HCT116 (cell line): ENCODE data around the gene FXYD1. TPM values are rescaled to one million over a fixed set of nuclear protein-coding genes. Genes with fewer than 3 reads are reported as not detected.

Source experiments
- ATAC-seq: fragments of 200-7000 bp; cut with Tn5 transposase; 2 replicates; pipeline ENCODE4 v1.9.1; 2020; ENCODE audit warnings: mild to moderate bottlenecking, moderate library complexity
- BruUV-seq: library from RNA; stranded (reverse); fragments of 400-500 nt; replicated peaks from 2 replicates; lab custom pipeline; 2021; lab: Mats Ljungman, UMichigan
- CTCF ChIA-PET: fragments of 300-600 bp; sonication (Branson Sonifier 250); formaldehyde crosslinking; loops from one replicate; lab custom pipeline; 2021; ENCODE audit warnings: antibody characterized with exemption; lab: Charles Lee
- POLR2A ChIA-PET: fragments of 300-600, 350-600 bp; sonication (Branson Sonifier 250); formaldehyde crosslinking; loops from one replicate; lab custom pipeline; 2021; ENCODE audit warnings: antibody characterized with exemption; lab: Charles Lee
- RAD21 ChIA-PET, 2 experiments: fragments of 300-600 bp; sonication (Branson Sonifier 250); formaldehyde crosslinking; loops; one replicate each; lab custom pipeline; 2023; ENCODE audit warnings: low total read pairs in 2 of 2; ENCODE audit not compliant: uncharacterized antibody in 2 of 2, unreplicated experiment in 2 of 2, low non-redundant PET in 1 of 2; lab: Charles Lee
- DNase-seq: peaks from one replicate; pipeline ENCODE4 v3.0.0-alpha.2; 2010; ENCODE audit warnings: low read depth, low spot score
- H2AFZ ChIP-seq: fragments of 200-600 bp; shearing (Covaris generic), sonication (generic); 2 replicates; pipeline ENCODE4 v1.6.1; 2017; ENCODE audit warnings: low read depth, mixed run types, mixed read lengths, antibody characterized with exemption, low read length; ENCODE audit not compliant: poor library complexity, severe bottlenecking
- H3K27ac ChIP-seq: 2 replicates; pipeline ENCODE4 v1.5.1; 2012; ENCODE audit warnings: low read depth, low read length
- H3K27me3 ChIP-seq: fragments of 200-600 bp; sonication (generic); 2 replicates; pipeline ENCODE4 v1.6.1; 2016; ENCODE audit warnings: mixed run types, low read length, mixed read lengths; ENCODE audit not compliant: insufficient read depth
- H3K36me3 ChIP-seq, 2 experiments: fragments of 200-500 bp in 1 of 2; fragments of 200-600 bp in 1 of 2; sonication (Bioruptor generic) in 1 of 2; sonication (generic) in 1 of 2; 2 replicates each; pipeline versions ENCODE4 v1.5.1 to v1.6.1; 2014 to 2016; ENCODE audit warnings: low read length in 2 of 2, inconsistent platforms in 1 of 2, mixed read lengths in 1 of 2, mixed run types in 1 of 2; ENCODE audit not compliant: insufficient read depth in 2 of 2, control insufficient read depth in 1 of 2
- H3K4me1 ChIP-seq, 2 experiments: fragments of 200-600 bp in 1 of 2; sonication (generic) in 1 of 2; 2 replicates each; pipeline versions ENCODE4 v1.5.1 to v1.6.1; 2012 to 2017; ENCODE audit warnings: low read length in 2 of 2, inconsistent platforms in 1 of 2, mild to moderate bottlenecking in 1 of 2, mixed read lengths in 1 of 2, mixed run types in 1 of 2, moderate library complexity in 1 of 2; ENCODE audit not compliant: insufficient read depth in 2 of 2, control insufficient read depth in 1 of 2
- H3K4me2 ChIP-seq: fragments of 200-600 bp; sonication (generic); 2 replicates; pipeline ENCODE4 v1.6.1; 2017; ENCODE audit warnings: mixed run types, low read length, mixed read lengths
- H3K4me3 ChIP-seq, 2 experiments: fragments of 200-600 bp in 1 of 2; sonication (generic) in 1 of 2; replicated peaks in 1 of 2; 2 replicates each; pipeline ENCODE4 v1.5.1; 2011 to 2016; ENCODE audit warnings: low read length in 2 of 2, control low read depth in 1 of 2, low read depth in 1 of 2, mild to moderate bottlenecking in 1 of 2, mixed read lengths in 1 of 2, mixed run types in 1 of 2
- H3K79me2 ChIP-seq: fragments of 200-600 bp; sonication (generic); 2 replicates; pipeline ENCODE4 v1.6.1; 2017; ENCODE audit warnings: mild to moderate bottlenecking, mixed run types, low read length, moderate library complexity, mixed read lengths; ENCODE audit not compliant: insufficient read depth
- H3K9ac ChIP-seq: fragments of 200-600 bp; sonication (generic); 2 replicates; pipeline ENCODE4 v1.6.1; 2016; ENCODE audit warnings: low read length, mixed read lengths
- H3K9me2 ChIP-seq: fragments of 200-600 bp; sonication (generic), shearing (Covaris generic); 2 replicates; pipeline ENCODE4 v1.6.1; 2017; ENCODE audit warnings: mixed run types, mild to moderate bottlenecking, moderate library complexity; ENCODE audit not compliant: insufficient read depth
- H3K9me3 ChIP-seq, 2 experiments: fragments of 200-500 bp in 1 of 2; fragments of 200-600 bp in 1 of 2; sonication (Bioruptor generic) in 1 of 2; sonication (generic) in 1 of 2; 2 replicates each; pipeline ENCODE4 v1.6.1; 2014 to 2017; ENCODE audit warnings: low read length in 2 of 2, mixed read lengths in 2 of 2, inconsistent platforms in 1 of 2, low read depth in 1 of 2, mild to moderate bottlenecking in 1 of 2, mixed run types in 1 of 2, moderate library complexity in 1 of 2; ENCODE audit not compliant: control insufficient read depth in 1 of 2, insufficient read depth in 1 of 2
- H4K20me1 ChIP-seq: fragments of 200-600 bp; sonication (generic), shearing (Covaris generic); 2 replicates; pipeline ENCODE4 v1.6.1; 2017; ENCODE audit warnings: mixed run types, mild to moderate bottlenecking, moderate library complexity; ENCODE audit not compliant: insufficient read depth
- CBX3 ChIP-seq: IDR thresholded peaks from 2 replicates; pipeline ENCODE4 v1.6.1; 2012; ENCODE audit warnings: low read depth
- CEBPB ChIP-seq: IDR thresholded peaks from 2 replicates; pipeline ENCODE4 v1.6.1; 2012; ENCODE audit warnings: low read depth
- EGR1 ChIP-seq: IDR thresholded peaks from 2 replicates; pipeline ENCODE4 v1.6.1; 2012; ENCODE audit warnings: low read depth
- ELF1 ChIP-seq: IDR thresholded peaks from 2 replicates; pipeline ENCODE4 v1.6.1; 2012; ENCODE audit warnings: low read depth, borderline replicate concordance
- EZH2phosphoT487 ChIP-seq: fragments of 200-600 bp; IDR thresholded peaks from 2 replicates; pipeline ENCODE4 v1.6.1; 2018; ENCODE audit warnings: antibody characterized with exemption, borderline replicate concordance
- FOSL1 ChIP-seq: IDR thresholded peaks from 2 replicates; pipeline ENCODE4 v1.6.1; 2012; ENCODE audit warnings: low read depth
- JUND ChIP-seq: IDR thresholded peaks from 2 replicates; pipeline ENCODE4 v1.6.1; 2012
- RAD21 ChIP-seq: IDR thresholded peaks from 2 replicates; pipeline ENCODE4 v1.6.1; 2012; ENCODE audit warnings: low read depth, mild to moderate bottlenecking
- SIN3A ChIP-seq: IDR thresholded peaks from 2 replicates; pipeline ENCODE4 v1.6.1; 2012; ENCODE audit warnings: low read depth
- SP1 ChIP-seq: IDR thresholded peaks from 2 replicates; pipeline ENCODE4 v1.6.1; 2012; ENCODE audit warnings: low read depth
- TCF7L2 ChIP-seq: IDR thresholded peaks from 2 replicates; pipeline ENCODE4 v1.7.0; 2011; ENCODE audit warnings: borderline replicate concordance, inconsistent platforms; ENCODE audit not compliant: insufficient read depth, insufficient read length; ENCODE audit errors: extremely low read depth
- YY1 ChIP-seq: IDR thresholded peaks from 2 replicates; pipeline ENCODE4 v1.6.1; 2011; ENCODE audit warnings: low read length, low read depth, moderate library complexity, mild to moderate bottlenecking; ENCODE audit not compliant: insufficient replicate concordance; ENCODE audit errors: extremely low read depth
- ZFX ChIP-seq: fragments of 450-650 bp; IDR thresholded peaks from 2 replicates; pipeline ENCODE4 v1.6.1; 2017
- ZNF274 ChIP-seq: fragments of 200-500 bp; sonication (Bioruptor generic); IDR thresholded peaks from 2 replicates; pipeline ENCODE4 v1.6.1; 2014; ENCODE audit warnings: mild to moderate bottlenecking, low read depth, low read length, inconsistent platforms
- intact Hi-C: fragments of 100-400 bp; cut with micrococcal nuclease; formaldehyde crosslinking; loops from 2 replicates; pipeline ENCODE4 v1.10.0; 2022
- total RNA-seq: library from RNA; stranded (reverse); gene quantifications from one replicate; pipeline ENCODE4 v1.2.1, GENCODE V29; 2021; ENCODE audit not compliant: unreplicated experiment
- TF ChIP-seq, protein P1 (sequence below), 3 experiments: fragments of 200-600 bp in 1 of 3; sonication (generic) in 1 of 3; IDR thresholded peaks in 2 of 3; conservative IDR thresholded peaks in 1 of 3; 2 replicates each; pipeline ENCODE4 v1.5.1; 2012 to 2017; ENCODE audit warnings: low read depth in 2 of 3, low read length in 2 of 3, antibody characterized with exemption in 1 of 3, borderline replicate concordance in 1 of 3, control low read depth in 1 of 3, mild to moderate bottlenecking in 1 of 3, mixed read lengths in 1 of 3, mixed run types in 1 of 3, moderate library complexity in 1 of 3; ENCODE audit not compliant: insufficient read depth in 1 of 3
- TF ChIP-seq, protein P2 (sequence below): IDR thresholded peaks from 2 replicates; pipeline ENCODE4 v1.6.1; 2012; ENCODE audit warnings: low read depth
- TF ChIP-seq, protein P3 (sequence below): IDR thresholded peaks from 2 replicates; pipeline ENCODE4 v1.6.1; 2012

FXYD1 gene
- total RNA-seq, 1 experiment from 2014 or later = 7.8 TPM

DNA sequence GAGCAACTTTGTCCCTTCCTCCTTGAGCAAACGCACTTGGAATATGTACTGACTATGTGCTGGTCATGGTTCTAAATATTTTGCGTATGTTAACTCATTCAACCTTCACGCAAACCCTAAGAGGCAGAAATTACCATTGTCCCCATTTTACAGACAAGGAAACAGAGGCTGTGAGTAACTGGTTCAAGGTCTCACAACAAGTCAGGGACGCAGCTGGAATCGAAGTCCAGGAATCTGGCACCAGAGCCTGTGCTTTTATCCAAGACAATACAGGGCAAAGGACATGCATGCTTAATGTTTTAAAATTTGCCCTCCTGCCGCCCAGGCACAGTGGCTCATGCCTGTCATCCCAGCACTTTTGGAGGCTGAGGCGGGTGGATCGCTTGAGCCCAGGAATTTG lies 21.0 kb downstream of the FXYD1 start:
- CTCF ChIA-PET = no interaction called here

More for the DNA sequence above, 21.0 kb downstream of the FXYD1 start:
- TF ChIP-seq JUND = no peak
- TF ChIP-seq RAD21 = no peak
- no peak for TF ChIP-seq CBX3
- TF ChIP-seq, protein P1, sequence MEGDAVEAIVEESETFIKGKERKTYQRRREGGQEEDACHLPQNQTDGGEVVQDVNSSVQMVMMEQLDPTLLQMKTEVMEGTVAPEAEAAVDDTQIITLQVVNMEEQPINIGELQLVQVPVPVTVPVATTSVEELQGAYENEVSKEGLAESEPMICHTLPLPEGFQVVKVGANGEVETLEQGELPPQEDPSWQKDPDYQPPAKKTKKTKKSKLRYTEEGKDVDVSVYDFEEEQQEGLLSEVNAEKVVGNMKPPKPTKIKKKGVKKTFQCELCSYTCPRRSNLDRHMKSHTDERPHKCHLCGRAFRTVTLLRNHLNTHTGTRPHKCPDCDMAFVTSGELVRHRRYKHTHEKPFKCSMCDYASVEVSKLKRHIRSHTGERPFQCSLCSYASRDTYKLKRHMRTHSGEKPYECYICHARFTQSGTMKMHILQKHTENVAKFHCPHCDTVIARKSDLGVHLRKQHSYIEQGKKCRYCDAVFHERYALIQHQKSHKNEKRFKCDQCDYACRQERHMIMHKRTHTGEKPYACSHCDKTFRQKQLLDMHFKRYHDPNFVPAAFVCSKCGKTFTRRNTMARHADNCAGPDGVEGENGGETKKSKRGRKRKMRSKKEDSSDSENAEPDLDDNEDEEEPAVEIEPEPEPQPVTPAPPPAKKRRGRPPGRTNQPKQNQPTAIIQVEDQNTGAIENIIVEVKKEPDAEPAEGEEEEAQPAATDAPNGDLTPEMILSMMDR (IDR thresholded peaks at IDR 0.05 in 2 of 3, conservative IDR thresholded peaks at IDR 0.05 in 1 of 3; ENCODE audit: borderline replicate concordance in 1 of 3, insufficient read depth in 1 of 3, low read depth in 2 of 3, low read length in 2 of 3) = no peak
- TF ChIP-seq YY1 = no peak
- TF ChIP-seq, protein P2, sequence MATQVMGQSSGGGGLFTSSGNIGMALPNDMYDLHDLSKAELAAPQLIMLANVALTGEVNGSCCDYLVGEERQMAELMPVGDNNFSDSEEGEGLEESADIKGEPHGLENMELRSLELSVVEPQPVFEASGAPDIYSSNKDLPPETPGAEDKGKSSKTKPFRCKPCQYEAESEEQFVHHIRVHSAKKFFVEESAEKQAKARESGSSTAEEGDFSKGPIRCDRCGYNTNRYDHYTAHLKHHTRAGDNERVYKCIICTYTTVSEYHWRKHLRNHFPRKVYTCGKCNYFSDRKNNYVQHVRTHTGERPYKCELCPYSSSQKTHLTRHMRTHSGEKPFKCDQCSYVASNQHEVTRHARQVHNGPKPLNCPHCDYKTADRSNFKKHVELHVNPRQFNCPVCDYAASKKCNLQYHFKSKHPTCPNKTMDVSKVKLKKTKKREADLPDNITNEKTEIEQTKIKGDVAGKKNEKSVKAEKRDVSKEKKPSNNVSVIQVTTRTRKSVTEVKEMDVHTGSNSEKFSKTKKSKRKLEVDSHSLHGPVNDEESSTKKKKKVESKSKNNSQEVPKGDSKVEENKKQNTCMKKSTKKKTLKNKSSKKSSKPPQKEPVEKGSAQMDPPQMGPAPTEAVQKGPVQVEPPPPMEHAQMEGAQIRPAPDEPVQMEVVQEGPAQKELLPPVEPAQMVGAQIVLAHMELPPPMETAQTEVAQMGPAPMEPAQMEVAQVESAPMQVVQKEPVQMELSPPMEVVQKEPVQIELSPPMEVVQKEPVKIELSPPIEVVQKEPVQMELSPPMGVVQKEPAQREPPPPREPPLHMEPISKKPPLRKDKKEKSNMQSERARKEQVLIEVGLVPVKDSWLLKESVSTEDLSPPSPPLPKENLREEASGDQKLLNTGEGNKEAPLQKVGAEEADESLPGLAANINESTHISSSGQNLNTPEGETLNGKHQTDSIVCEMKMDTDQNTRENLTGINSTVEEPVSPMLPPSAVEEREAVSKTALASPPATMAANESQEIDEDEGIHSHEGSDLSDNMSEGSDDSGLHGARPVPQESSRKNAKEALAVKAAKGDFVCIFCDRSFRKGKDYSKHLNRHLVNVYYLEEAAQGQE = no peak
- no peak for TF ChIP-seq CEBPB
- no peak for TF ChIP-seq SIN3A
- no peak for TF ChIP-seq EZH2phosphoT487
- TF ChIP-seq, protein P3, sequence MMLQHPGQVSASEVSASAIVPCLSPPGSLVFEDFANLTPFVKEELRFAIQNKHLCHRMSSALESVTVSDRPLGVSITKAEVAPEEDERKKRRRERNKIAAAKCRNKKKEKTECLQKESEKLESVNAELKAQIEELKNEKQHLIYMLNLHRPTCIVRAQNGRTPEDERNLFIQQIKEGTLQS = no peak
- no peak for TF ChIP-seq FOSL1
- no peak for TF ChIP-seq ELF1
- TF ChIP-seq SP1 = no peak
- TF ChIP-seq ZFX = no peak
- TF ChIP-seq EGR1 = no peak
- no peak for TF ChIP-seq ZNF274
- TF ChIP-seq TCF7L2 = no peak
- Histone ChIP-seq H3K9ac (no peak overlapping the region), H3K9me2 (no peaks in the 10 kb centered on the region), H3K36me3 (peaks cover 13 to 58% of the 10 kb centered on the region in 2 experiments), H3K27ac (no peak overlapping the region), H4K20me1 (no peaks in the 10 kb centered on the region), H3K79me2 (peaks cover 27% of the 10 kb centered on the region; the same call in 1 of the 2 replicates), H3K9me3 (peaks cover 0 to 4% of the 10 kb centered on the region in 2 experiments; a peak in 1 of 4 replicates), H2AFZ (no peak overlapping the region), H3K4me1 (peaks cover 28 to 50% of the 10 kb centered on the region in 2 experiments), H3K4me3 (no peak overlapping the region), H3K27me3 (no peaks in the 10 kb centered on the region), H3K4me2 (no peak overlapping the region)
- DNase-seq (no peak), ATAC-seq (no peak)
- ChIA-PET POLR2A (no interaction called here), RAD21 (no interaction called here)
- intact Hi-C loops = loop anchor here (5.0 kb wide), 1 partner anchor 88 kb away; the partner anchor contains the start of gene LSR
- no TSS peak for BruUV-seq
